Stimulated activated CD4-positive, alpha-beta T cell treated with anti-CD3 and anti-CD28 coated beads, Interleukin-2, amount 100 ng/mL, for 4 hours (primary cell): ENCODE data around the gene LYZ.

Source experiments
- DNase-seq: peaks from one replicate; pipeline ENCODE4 v3.0.0-alpha.2; 2020; ENCODE audit warnings: low read depth

LYZ gene

GRCh38 chr12:69338936-69339335, 9.2 kb upstream of the LYZ start:
- DNase-seq: no peak

- no peak for DNase-seq
Measured at GRCh38 chr12:69339999-69340398, 8.2 kb upstream of the LYZ start.

GRCh38 chr12:69341328-69341727, 6.9 kb upstream of the LYZ start:
- no peak for DNase-seq

- no peak for DNase-seq
Measured at GRCh38 chr12:69342421-69342820, 5.8 kb upstream of the LYZ start.

GRCh38 chr12:69343357-69343756, 4.8 kb upstream of the LYZ start:
- no peak for DNase-seq

GRCh38 chr12:69343885-69344612, 4.1 kb upstream of the LYZ start:
- DNase-seq: no peak

- DNase-seq: no peak
Measured at GRCh38 chr12:69345077-69345476, 3.1 kb upstream of the LYZ start.

- DNase-seq: no peak
Measured at GRCh38 chr12:69345742-69346141, 2.4 kb upstream of the LYZ start.

- DNase-seq: no peak
Measured at GRCh38 chr12:69350002-69350626, 1.9 kb downstream of the LYZ start.

- DNase-seq: no peak
Measured at GRCh38 chr12:69350777-69351176, 2.6 kb downstream of the LYZ start.

- DNase-seq: no peak
Measured at GRCh38 chr12:69351462-69352236, 3.5 kb downstream of the LYZ start.

GRCh38 chr12:69352904-69353303, 4.7 kb downstream of the LYZ start:
- no peak for DNase-seq

GRCh38 chr12:69354172-69354555, 6.0 kb downstream of the LYZ start:
- no peak for DNase-seq

- DNase-seq: no peak
Measured at GRCh38 chr12:69354556-69355187, 6.5 kb downstream of the LYZ start.

GRCh38 chr12:69355363-69356028, 7.3 kb downstream of the LYZ start:
- no peak for DNase-seq

GRCh38 chr12:69359531-69360347, 11.6 kb downstream of the LYZ start, which contains the start of gene YEATS4:
TSS of gene YEATS4 (plus strand) at chr12:69359743. CDS start at chr12:69359973, 230 bp downstream.
- peak; percentile 73 for DNase-seq

GRCh38 chr12:69360348-69360672, 12.1 kb downstream of the LYZ start:
- DNase-seq: no peak

- no peak for DNase-seq
Measured at GRCh38 chr12:69366796-69367195, 18.6 kb downstream of the LYZ start.

- no peak for DNase-seq
Measured at GRCh38 chr12:69368171-69368570, 20.0 kb downstream of the LYZ start.

GRCh38 chr12:69383074-69383473, 34.9 kb downstream of the LYZ start:
- no peak for DNase-seq

- no peak for DNase-seq
Measured at GRCh38 chr12:69385038-69385437, 36.9 kb downstream of the LYZ start.
